HepG2 (cell line): ENCODE data around the gene GAB3. TPM values are rescaled to one million over a fixed set of nuclear protein-coding genes. Genes with fewer than 3 reads are reported as not detected.

Experiments
- ATAC-seq: fragments of 200-7000 bp; cut with Tn5 transposase; 3 replicates; pipeline ENCODE4 v1.9.1; 2020; ENCODE audit warnings: mild to moderate bottlenecking, moderate library complexity
- BruUV-seq: library from RNA; stranded (reverse); fragments of 400-500 nt; replicated peaks from 2 replicates; lab custom pipeline; 2021; lab: Mats Ljungman, UMichigan
- CTCF ChIA-PET: fragments of 300-600 bp; formaldehyde crosslinking; extraction: SDS; loops from one replicate; lab custom pipeline; 2021; ENCODE audit warnings: low total read pairs, inconsistent platforms, low intra/inter-chr PET ratio; lab: Yijun Ruan, JAX
- POLR2A ChIA-PET: fragments of 350-600 bp; sonication (Branson Sonifier 250); formaldehyde crosslinking; loops from one replicate; lab custom pipeline; 2020; ENCODE audit warnings: antibody characterized with exemption, inconsistent platforms; lab: Yijun Ruan, JAX
- DNase-seq: peaks from one replicate; pipeline ENCODE4 v3.0.0-alpha.2; 2015; ENCODE audit warnings: low spot score
- FAIRE-seq: peaks from 3 replicates; lab custom pipeline; 2011; peaks lifted over from hg19 to GRCh38; lab: Jason Lieb, UNC
- H2AFZ ChIP-seq: one replicate; pipeline ENCODE4 v1.6.1; 2011; ENCODE audit warnings: low read length, inconsistent platforms
- H3K27ac ChIP-seq: fragments of 300-600 bp; 3 replicates; pipeline ENCODE4 v1.8.0; 2011; ENCODE audit warnings: mixed run types, mild to moderate bottlenecking, mixed read lengths, low read length, inconsistent platforms; ENCODE audit not compliant: insufficient read depth; ENCODE audit errors: extremely low read length
- H3K27me3 ChIP-seq, 2 experiments: fragments of 200-600 bp in 1 of 2; 2 replicates in 1 of 2; 3 replicates in 1 of 2; pipeline versions ENCODE4 v1.6.0 to v1.8.0; 2011; ENCODE audit warnings: low read length in 2 of 2, mild to moderate bottlenecking in 2 of 2, moderate library complexity in 2 of 2, inconsistent platforms in 1 of 2; ENCODE audit not compliant: insufficient read depth in 2 of 2, control insufficient read depth in 1 of 2
- H3K36me3 ChIP-seq, 2 experiments: fragments of 200-600 bp in 1 of 2; replicated peaks in 1 of 2; 2 replicates in 1 of 2; 3 replicates in 1 of 2; pipeline versions ENCODE4 v1.5.1 to v1.8.0; 2011; ENCODE audit warnings: low read length in 2 of 2, inconsistent platforms in 1 of 2; ENCODE audit not compliant: insufficient read depth in 2 of 2, control insufficient read depth in 1 of 2
- H3K4me1 ChIP-seq: 2 replicates; pipeline ENCODE4 v1.5.1; 2012; ENCODE audit warnings: low read length, inconsistent platforms; ENCODE audit not compliant: insufficient read depth
- H3K4me2 ChIP-seq: 2 replicates; pipeline ENCODE4 v1.6.0; 2011; ENCODE audit warnings: low read depth, low read length, inconsistent platforms
- H3K4me3 ChIP-seq, 3 experiments: fragments of 200-600 bp in 1 of 3; sonication (generic), shearing (Covaris generic) in 1 of 3; replicated peaks in 1 of 3; 2 replicates each; pipeline ENCODE4 v1.5.1; 2011 to 2016; ENCODE audit warnings: low read length in 3 of 3, inconsistent platforms in 2 of 3, low read depth in 2 of 3, mild to moderate bottlenecking in 2 of 3, control low read depth in 1 of 3, mixed read lengths in 1 of 3; ENCODE audit not compliant: insufficient read depth in 1 of 3
- H3K79me2 ChIP-seq: one replicate; pipeline ENCODE4 v1.6.1; 2011; ENCODE audit warnings: low read length, inconsistent platforms; ENCODE audit not compliant: insufficient read depth
- H3K9ac ChIP-seq: 2 replicates; pipeline ENCODE4 v1.6.0; 2011; ENCODE audit warnings: mild to moderate bottlenecking, low read depth, low read length, inconsistent platforms; ENCODE audit not compliant: insufficient read depth
- H3K9me3 ChIP-seq: 2 replicates; pipeline ENCODE4 v1.5.1; 2012; ENCODE audit warnings: mild to moderate bottlenecking, low read length
- H4K20me1 ChIP-seq: 2 replicates; pipeline ENCODE4 v1.6.0; 2011; ENCODE audit warnings: inconsistent platforms, mild to moderate bottlenecking, low read length, moderate library complexity; ENCODE audit not compliant: insufficient read depth
- ATF7 ChIP-seq, 2 experiments: fragments of 450-650 bp in 1 of 2; sonication (generic) in 1 of 2; formaldehyde crosslinking in 1 of 2; IDR thresholded peaks; 2 replicates each; pipeline versions ENCODE4 v1.4.0 to v1.6.1; 2016 to 2020; ENCODE audit warnings: antibody characterized with exemption in 1 of 2, mild to moderate bottlenecking in 1 of 2, missing genetic modification reagents in 1 of 2
- EED ChIP-seq: sonication (generic); formaldehyde crosslinking; IDR thresholded peaks from 2 replicates; pipeline ENCODE4 v1.5.0; 2020; ENCODE audit warnings: mild to moderate bottlenecking, missing genetic modification reagents
- GZF1 ChIP-seq: sonication (generic); formaldehyde crosslinking; IDR thresholded peaks from 2 replicates; pipeline ENCODE4 v1.5.1; 2020; ENCODE audit warnings: mild to moderate bottlenecking, missing genetic modification reagents
- NRL ChIP-seq: sonication (generic); formaldehyde crosslinking; IDR thresholded peaks from 2 replicates; pipeline ENCODE4 v1.5.0; 2020; ENCODE audit warnings: missing genetic modification reagents, mild to moderate bottlenecking, moderate library complexity, borderline replicate concordance
- SMC3 ChIP-seq: IDR thresholded peaks from 2 replicates; pipeline ENCODE4 v1.6.1; 2011; ENCODE audit warnings: low read length, improper control_type of control experiment
- STAG1 ChIP-seq: sonication (generic); formaldehyde crosslinking; IDR thresholded peaks from 2 replicates; pipeline ENCODE4 v1.4.0; 2020; ENCODE audit warnings: missing genetic modification reagents
- TCF12 ChIP-seq, 2 experiments: fragments of 450-650 bp in 1 of 2; sonication (generic) in 1 of 2; formaldehyde crosslinking in 1 of 2; IDR thresholded peaks; 2 replicates each; pipeline versions ENCODE4 v1.6.1 to v1.8.0; 2017 to 2022; ENCODE audit warnings: antibody characterized with exemption in 1 of 2, mild to moderate bottlenecking in 1 of 2, missing genetic modification reagents in 1 of 2, moderate library complexity in 1 of 2
- ZFAT ChIP-seq: sonication (generic); formaldehyde crosslinking; conservative IDR thresholded peaks from 2 replicates; pipeline ENCODE4 v1.8.1; 2023; ENCODE audit warnings: missing genetic modification reagents, inconsistent platforms
- ZNF382 ChIP-seq: sonication (generic); formaldehyde crosslinking; IDR thresholded peaks from 2 replicates; pipeline ENCODE4 v1.5.0; 2020; ENCODE audit warnings: missing genetic modification reagents, mild to moderate bottlenecking, borderline replicate concordance
- ZNF496 ChIP-seq: sonication (generic); formaldehyde crosslinking; IDR thresholded peaks from 2 replicates; pipeline ENCODE4 v1.8.1; 2023; ENCODE audit warnings: mild to moderate bottlenecking, moderate library complexity, missing genetic modification reagents; ENCODE audit not compliant: insufficient replicate concordance
- ZNF563 ChIP-seq: sonication (generic); formaldehyde crosslinking; IDR thresholded peaks from 2 replicates; pipeline ENCODE4 v1.8.0; 2022; ENCODE audit warnings: mild to moderate bottlenecking, moderate library complexity, missing genetic modification reagents
- ZNF781 ChIP-seq: sonication (generic); formaldehyde crosslinking; IDR thresholded peaks from 2 replicates; pipeline ENCODE4 v1.5.1; 2020; ENCODE audit warnings: borderline replicate concordance, mild to moderate bottlenecking, missing genetic modification reagents; ENCODE audit errors: not compliant biosample characterization
- WGBS: methylation state at CpG from one replicate; pipeline ENCODE4 v1.1.6; 2017; ENCODE audit warnings: low lambda C conversion rate; 5-methylcytosine and 5-hydroxymethylcytosine counted together
- in situ Hi-C: cut with HindIII; loops from 2 replicates; pipeline ENCODE4 v1.10.0; 2017; ENCODE audit warnings: low pct_unique_long_range_greater_than_20kb; ENCODE audit not compliant: extremely low pct_ligation_motif_present
- intact Hi-C: fragments of 100-400 bp; cut with micrococcal nuclease; formaldehyde crosslinking; loops from one replicate; pipeline ENCODE4 v1.10.0; 2022; ENCODE audit not compliant: unreplicated experiment
- polyA plus RNA-seq, 8 experiments: library from polyadenylated mRNA; depleted of rRNA in 3 of 8; stranded (reverse) in 7 of 8; unstranded in 1 of 8; fragments of >200 nt; fragmentation: Illumina TruSeq in 4 of 8; extraction: Trizol in 4 of 8; gene quantifications; 2 replicates each; pipeline versions ENCODE4 v1.2.1 to v1.2.3, GENCODE V29; 2011 to 2016; ENCODE audit warnings: low read depth in 4 of 8, missing spikeins in 1 of 8, mixed read lengths in 1 of 8; ENCODE audit not compliant: insufficient read depth in 1 of 8
- total RNA-seq, 5 experiments: library from RNA; depleted of rRNA; stranded (reverse); fragments of >200 nt; fragmentation: Illumina TruSeq; extraction: Trizol; gene quantifications; 2 replicates each; pipeline ENCODE4 v1.2.3, GENCODE V29; 2016; ENCODE audit warnings: low read depth in 1 of 5
- TF ChIP-seq, protein P1 (sequence below): sonication (generic); formaldehyde crosslinking; IDR thresholded peaks from 2 replicates; pipeline ENCODE4 v1.8.0; 2022; ENCODE audit warnings: mild to moderate bottlenecking, missing genetic modification reagents; ENCODE audit not compliant: insufficient replicate concordance

The GAB3 gene
- total and polyA plus RNA-seq, 2 of the 13 experiments (the other 11 are each of a cell fraction or from before 2014, with no cell fraction given), result not detected

DNA sequence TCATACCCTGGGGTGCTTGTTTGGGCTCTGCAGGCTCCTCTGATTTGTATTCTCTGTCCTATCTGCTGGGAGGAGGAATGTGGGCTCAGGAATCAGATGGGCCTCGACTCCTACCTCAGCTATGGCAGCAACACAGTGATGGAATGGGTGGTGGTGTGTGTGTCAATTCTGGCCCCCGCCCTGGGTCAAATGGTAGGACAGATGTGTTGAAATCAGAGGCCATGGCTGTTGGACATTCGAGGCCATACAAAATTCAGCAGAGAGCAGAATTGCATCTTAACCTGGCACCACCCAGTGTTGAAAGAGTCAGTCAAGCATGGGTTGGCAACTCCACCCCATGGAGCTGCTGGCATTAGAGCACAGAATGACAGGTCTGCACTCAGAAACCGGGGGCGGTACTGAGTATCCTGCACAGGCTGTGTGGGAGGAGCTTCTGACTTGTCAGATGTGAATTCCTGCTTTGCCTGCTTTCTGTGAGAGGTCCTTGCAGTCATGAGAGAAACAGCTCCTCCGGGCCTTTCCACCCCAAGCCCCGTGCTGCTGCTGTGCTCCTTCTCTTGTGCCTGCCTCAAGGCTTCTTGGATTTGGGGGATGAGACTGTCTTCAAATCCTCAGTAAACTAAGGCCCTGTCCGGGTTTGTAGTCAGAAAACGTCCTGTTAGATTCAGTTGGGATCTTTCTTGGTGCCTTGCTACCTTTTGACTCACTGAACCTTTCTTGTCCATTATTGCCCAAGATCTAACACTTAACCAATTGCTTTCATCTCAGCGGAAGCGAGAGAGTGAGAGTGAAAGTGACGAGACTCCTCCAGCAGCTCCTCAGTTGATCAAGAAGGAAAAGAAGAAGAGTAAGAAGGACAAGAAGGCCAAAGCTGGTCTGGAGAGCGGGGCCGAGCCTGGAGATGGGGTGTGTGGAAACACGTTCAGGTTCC is 24.8 kb upstream of the GAB3 start (continued):
- no peak for TF ChIP-seq NRL

DNA sequence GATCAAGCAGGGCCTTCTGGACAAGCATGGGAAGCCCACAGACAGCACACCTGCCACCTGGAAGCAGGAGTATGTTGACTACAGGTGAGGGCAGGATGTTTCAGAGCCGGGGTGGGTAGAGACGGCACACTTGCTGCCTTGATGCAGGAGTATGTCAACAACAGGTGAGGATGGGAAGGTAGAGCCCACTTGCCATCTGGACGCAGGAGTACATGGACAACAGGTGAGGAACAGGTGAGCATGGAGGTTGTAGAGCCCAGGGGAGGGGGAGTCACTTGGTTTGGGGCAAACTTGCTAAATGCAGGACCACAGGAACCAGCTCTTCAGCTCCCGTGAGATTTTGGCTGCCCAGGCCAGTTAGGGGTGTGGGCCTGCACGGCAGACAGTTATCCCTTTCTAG is 23.7 kb upstream of the GAB3 start:
- Histone ChIP-seq H3K4me2 (no peak overlapping the region), H3K79me2 (no peaks in the 10 kb centered on the region), H3K9me3 (no peaks in the 10 kb centered on the region), H2AFZ (no peak overlapping the region), H3K9ac (no peak overlapping the region), H3K36me3 (peaks cover 11 to 39% of the 10 kb centered on the region in 2 experiments; a peak in 4 of 5 replicates), H3K4me1 (no peaks in the 10 kb centered on the region), H3K27me3 (no peaks in the 10 kb centered on the region), H3K4me3 (no peak overlapping the region), H4K20me1 (peaks cover 2% of the 10 kb centered on the region; the same call in 1 of the 2 replicates), H3K27ac (no peak overlapping the region)
- in situ Hi-C loops, result no loop called here
- BruUV-seq, result no TSS peak
- ChIA-PET POLR2A (no interaction called here), CTCF (no interaction called here)
- TF ChIP-seq ATF7 (IDR thresholded peaks at IDR 0.05) (no peak), ATF7 (CRISPR knock-in tag; IDR thresholded peaks at IDR 0.05) (no peak), EED (no peak), STAG1 (no peak), SMC3 (no peak), ZNF563 (CRISPR knock-in tag) (no peak), GZF1 (CRISPR knock-in tag) (no peak), ZNF781 (CRISPR knock-in tag) (no peak), ZFAT (no peak), ZNF382 (CRISPR knock-in tag) (no peak), TCF12 (IDR thresholded peaks at IDR 0.05) (no peak), TCF12 (CRISPR knock-in tag; IDR thresholded peaks at IDR 0.05) (no peak), ZNF496 (CRISPR knock-in tag) (no peak)
- TF ChIP-seq, protein P1, sequence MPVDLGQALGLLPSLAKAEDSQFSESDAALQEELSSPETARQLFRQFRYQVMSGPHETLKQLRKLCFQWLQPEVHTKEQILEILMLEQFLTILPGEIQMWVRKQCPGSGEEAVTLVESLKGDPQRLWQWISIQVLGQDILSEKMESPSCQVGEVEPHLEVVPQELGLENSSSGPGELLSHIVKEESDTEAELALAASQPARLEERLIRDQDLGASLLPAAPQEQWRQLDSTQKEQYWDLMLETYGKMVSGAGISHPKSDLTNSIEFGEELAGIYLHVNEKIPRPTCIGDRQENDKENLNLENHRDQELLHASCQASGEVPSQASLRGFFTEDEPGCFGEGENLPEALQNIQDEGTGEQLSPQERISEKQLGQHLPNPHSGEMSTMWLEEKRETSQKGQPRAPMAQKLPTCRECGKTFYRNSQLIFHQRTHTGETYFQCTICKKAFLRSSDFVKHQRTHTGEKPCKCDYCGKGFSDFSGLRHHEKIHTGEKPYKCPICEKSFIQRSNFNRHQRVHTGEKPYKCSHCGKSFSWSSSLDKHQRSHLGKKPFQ (CRISPR knock-in tag), result no peak
- no peak for ATAC-seq
- DNase-seq, result no peak
- FAIRE-seq, result no peak
- intact Hi-C loops, result no loop called here
- 94% methylated on average over 3 of the region's 5 CpGs for WGBS
